Stimulated activated CD8-positive, alpha-beta memory T cell treated with anti-CD3 and anti-CD28 coated beads, Interleukin-15, amount 100 ng/mL, for 4 hours (primary cell): ENCODE measurements around the gene MAP4K2.

Experiments
- DNase-seq, 2 donors: peaks; one replicate each; pipeline ENCODE4 v3.0.0-alpha.2; 2020; ENCODE audit warnings: low read depth in 2 of 2

Gene MAP4K2

DNA sequence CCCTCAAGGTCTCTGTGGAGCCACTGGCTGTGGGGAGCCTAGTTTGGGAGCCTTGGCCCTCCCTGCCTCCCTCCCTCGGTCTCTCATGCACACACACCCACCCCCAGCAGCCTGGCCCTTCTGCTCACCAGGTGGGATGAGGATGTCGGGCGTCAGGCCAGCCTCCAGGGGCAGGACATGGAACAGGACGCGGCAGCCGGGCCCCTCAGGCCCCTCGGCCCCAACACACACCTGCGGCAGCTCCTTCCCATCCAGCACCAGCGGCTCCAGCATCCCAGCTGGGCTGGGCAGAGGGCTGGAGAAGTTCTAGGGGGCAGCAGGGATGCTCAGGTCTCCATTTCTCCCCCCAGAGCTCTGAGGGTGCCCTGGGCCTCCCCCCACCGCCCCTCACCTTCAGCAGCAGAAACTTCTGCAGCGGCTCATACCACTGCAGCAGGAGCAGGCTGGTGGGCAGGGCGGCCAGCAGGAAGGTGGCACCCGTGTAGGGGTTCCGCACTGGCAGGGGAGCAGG is 11.2 kb downstream of the MAP4K2 start:
- DNase-seq, result no peak

DNA sequence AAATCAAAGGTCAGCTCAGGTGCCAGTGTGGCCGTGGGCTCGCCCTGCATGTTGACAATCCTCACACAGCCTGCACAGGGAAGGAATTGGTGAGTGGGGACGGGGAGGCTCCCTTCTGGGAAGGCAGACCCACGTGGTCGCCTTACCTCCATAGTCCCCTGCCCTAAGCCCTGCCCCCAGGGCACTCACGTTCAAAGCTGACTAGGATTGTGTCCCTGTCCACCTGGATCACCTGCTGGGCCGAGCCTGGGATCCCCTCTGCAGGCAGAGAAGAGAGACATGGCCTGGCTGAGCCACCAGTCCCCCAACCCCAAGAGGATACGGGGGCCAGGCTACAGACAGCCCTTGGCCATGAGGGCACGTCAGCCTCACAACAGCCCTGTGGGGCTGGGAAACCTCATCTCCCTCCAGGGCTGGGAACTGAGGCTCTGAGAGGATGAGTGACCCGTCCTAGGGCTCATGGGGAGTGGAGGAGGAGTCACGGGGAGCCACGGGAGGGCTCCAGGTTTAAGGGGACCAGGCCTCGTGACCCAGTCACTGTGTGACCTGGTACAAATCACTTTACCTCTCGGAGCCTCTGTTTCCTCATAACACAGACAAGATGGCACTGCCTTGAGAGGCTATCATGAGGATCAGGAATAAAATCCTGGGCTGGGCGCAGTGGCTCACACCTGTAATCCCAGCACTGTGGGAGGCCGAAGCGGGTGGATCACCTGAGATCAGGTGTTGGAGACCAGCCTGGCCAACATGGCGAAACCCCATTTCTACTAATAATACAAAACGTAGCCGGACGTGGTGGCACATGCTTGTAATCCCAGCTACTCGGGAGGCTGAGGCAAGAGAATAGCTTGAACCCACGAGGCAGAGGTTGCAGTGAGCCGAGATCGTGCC is 12.6 kb downstream of the MAP4K2 start:
- DNase-seq, result no peak

DNA sequence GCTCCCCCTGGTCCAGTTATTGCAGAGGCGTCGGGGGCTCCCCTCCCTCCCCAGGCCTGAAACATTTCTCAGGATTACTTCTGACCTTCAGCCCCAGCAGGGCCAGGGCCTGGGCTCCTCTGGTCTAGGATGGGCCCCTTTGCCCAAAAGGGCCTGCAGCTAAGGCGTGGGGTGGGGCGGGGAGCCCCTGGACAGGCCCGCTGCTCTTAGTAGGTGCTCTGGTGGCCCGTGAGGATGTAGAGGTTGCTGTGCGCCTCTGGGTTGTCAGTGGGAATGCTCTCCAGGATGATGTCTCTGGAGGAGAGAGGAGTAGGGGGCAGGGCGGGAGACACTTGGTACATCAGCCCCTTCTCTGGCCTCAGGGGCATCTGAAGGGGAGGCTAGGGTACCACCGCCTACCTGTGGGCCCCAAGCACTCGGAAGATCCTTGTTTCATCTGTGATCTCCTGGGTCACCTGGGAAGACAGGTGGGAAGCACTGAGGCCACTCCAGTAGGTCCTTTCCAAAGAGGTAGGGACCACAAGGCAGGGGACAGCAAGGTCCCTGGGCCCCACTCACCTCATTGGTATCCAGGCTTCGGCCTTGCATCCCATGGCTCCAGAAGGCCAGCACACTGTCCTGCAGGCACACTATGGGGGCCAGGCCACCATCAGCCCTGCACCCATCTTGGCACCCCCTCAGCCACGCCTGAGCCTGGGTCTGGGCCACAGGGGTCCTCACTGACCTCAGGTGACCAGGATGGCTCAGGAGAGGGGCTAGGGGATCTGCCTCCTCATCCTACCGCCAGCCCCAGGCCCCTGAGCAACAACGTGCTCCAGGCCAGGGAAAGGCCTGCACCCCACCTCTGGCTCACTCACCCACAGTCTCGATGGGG is 13.4 kb downstream of the MAP4K2 start:
- DNase-seq, result no peak

DNA sequence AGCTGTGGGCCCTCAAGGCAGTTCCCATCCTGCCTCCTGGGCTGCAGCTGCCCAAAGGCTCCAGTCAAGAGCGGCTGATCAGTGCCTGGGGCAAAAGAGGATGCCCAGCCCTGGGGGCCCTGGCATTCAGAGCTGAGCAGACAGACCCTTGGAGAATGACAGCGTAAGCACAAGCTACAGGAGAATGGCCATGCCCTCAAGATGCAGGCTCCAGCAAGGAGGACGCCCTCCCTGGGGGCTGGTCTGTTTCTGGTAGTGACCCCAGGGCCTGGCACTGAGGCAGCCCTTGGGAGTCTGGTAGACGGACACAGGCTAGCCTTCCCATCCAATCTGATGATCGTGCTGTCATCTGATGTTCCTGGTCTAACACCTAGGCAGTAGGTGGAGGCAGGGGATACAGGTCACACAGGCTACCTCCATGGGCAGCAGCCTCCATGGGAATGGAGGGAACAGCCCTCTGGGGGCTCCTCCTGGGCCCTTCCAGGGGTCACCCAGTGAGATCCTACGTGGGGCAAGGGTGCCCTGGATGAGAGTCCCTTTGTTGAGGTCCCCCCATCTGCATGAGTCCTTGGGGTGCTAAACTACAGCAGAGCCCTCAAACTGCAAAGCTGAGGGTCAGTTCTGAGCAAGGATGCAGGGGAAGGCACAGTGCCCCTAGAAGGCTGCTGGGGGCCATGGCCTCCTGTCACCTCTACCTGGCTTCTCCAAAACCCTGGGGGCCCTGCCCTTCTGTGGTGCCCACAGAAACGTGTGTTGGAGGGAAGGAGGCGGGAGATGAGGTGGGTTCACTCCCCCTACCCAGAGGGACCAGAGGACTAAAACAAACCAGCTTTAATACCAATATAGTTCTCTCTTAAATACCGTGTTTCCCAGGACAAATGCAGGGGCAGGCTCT is 14.4 kb downstream of the MAP4K2 start:
- DNase-seq, result no peak

DNA sequence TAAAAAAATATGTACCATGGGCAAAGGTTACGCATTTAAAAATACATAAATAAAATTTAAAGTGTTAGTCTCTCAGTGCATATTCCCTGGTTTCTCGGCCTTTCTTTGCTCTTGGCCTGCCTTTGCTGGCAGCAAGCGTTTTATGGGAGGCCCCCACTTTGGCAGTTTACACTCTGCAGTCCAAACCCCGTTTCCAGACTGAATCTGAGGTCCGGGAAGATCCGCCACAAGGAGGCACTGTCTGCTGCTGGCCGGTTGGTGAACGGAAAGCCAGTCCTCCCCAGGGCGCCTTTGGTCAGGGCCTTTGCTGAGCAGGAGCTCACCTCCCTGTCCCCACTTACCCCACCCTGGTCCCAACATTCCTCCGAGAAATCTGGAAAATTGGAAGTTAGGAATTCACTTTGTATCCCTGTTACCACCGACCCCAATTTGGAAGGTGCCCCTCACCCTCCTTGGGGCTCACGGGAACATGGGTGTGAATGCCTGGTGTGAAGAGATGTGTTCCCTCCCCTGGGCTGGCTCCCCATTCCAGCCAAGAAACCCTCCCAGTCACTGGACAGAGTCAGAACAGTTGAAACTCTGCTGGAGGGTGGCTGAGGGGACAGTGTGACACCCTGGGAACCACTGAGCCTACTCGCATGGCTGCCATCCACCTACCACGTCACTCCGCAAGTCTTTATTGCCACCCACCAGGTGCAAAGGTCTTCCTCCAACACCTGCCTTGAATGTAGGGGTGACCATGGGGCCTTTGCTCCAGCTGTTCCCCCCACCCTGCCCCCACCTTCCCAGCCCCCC is 15.3 kb downstream of the MAP4K2 start:
- no peak for DNase-seq

DNA sequence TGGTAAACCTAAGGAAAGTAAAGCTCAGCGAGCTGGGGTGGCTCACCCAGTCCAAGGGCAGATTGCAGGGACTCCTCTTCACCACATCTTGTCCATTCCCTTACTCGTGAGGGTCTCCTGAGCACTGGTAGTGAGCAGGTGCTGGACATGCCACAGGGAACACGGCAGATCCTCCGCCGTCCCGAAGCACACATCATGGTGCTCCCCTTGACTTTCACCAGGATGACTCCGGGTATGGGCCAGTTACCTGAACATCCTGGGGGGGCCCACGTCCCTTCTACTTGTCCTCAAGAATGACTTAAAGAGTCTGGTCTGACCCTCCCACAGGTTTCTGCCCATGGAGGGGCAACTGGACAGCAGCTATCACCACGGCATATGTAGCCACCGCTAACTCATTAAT is 16.7 kb downstream of the MAP4K2 start:
- no peak for DNase-seq

DNA sequence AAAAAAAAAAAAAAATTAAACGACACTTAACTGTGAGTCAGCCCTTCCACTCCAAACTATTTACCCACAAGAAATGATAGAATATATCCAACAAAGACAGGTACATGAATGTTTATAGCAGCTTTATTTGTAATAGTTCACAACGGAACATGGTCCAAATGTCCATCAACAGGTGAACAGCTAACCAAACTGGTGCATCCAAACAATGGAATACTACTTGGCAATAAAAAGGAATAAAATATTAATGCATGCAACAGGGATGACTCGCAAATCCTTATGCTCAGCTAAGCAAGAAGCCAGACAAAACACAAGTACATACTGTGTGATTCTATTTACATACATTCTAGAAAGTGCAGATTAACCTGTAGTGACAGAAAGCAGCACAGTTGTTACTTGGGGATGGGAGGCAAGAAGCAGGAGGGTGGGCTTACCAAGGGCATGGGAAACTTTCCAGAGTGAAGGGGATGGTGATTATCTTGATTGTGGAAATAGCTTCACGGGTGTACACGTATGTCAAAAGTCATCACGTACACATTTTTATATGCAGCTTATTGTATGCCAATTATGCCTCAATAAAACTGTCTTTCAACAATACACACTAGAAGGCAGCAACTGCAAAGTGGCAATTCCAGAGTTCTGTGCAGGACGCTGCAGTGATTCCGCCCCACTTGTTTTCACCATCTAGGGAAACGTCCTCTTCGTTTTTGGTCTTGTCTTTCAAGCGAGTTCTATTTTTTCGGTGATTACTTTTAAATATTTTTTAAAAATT is 18.0 kb downstream of the MAP4K2 start:
- no peak for DNase-seq

DNA sequence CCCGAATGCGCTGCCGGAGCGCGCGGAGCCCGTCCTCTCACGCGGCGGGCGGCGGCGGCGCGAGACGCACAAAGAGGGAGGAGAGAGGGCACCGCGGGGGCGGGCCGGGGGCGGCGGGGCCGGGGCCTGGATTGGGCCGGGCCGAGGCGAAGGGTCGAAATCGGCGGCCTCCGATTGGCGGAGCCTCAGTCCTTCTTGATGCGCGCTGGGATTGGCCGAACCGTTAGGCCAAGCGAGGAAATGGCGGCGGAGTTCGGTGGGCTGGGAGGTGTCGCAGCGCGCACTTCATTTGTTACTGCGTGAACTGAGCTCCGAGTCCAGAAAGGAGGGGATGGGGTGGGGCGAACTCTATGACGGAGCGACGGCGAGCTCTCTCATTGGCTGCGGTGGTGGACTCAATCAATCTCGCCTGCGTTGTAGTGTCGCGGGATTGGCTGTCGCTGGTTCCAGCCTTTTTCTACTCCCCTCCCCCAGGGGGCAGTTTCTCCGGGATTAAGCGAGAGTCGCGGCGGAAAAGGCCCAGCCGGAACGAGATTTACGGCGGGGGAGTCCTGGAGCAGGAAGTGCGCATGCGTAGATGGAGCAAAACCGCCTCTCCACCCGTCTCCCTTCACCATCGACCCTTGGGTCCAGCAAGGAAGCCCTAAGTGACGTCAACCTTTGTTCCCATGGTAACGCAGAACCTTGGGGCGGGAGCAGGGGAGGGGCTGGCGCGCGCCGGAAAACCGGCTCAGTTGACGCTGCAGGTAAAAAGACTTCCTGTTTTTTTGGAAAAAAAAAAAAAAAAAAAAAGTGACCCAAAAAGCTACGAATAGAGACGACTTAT is 24.3 kb downstream of the MAP4K2 start, which contains the start of gene SF1:
SF1 (minus strand) TSS at position 70 of the 826 bp plus-strand sequence. CDS start 150 bp downstream, outside the sequence.
- peak; percentile 96 to 99 for DNase-seq

DNA sequence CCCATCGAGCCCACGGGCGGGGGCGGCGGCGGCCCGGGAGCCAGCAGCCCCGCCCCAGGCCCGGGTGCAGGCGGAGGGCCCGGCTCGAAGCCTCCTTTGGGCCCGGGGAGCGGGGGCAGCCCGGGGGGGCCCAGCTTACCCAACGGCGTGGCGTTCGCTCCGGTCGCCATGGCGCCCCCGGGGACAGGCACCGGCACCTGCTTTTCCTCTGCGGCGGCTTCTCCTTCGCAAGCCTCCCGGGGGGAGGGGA is 24.9 kb downstream of the MAP4K2 start:
- DNase-seq, result no peak

DNA sequence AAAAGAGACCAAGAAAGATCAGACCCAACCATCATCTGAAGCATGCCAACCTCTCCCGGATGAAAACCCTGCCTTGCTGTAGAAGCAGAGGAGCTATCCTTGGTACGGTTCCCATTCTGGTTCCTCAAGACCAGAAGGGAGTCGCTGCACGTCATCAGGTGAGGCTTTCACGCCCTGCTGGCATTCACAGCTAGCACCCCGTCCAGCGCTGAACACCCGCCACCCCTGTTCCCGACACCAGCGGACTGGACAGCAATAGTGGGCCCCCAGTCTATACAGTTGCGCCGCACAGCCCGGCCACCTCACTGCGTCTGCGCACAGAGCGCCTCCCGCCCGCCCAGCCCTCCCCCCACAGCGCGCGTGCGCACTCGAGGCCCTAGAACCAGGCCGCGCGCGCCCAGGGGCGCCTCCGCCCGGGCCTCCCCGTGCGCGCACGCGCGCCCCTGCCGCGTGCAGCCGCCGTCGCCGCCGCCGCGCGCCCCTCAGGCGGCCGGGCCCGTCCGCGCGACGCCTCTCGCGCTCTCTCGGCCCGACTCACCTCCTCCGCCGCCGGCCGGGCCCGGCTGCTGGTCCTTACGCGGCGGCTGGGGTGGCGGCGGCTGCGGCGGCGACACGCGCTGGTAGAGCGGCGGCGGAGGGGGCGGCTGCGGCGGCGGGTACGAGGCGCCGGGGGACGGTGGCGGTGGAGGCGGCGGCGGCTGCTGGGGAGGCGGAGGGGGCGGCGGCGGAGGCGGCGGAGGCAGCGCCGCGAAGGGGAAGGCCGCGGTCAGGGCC is 25.4 kb downstream of the MAP4K2 start:
- peak; percentile 54 to 69 for DNase-seq

DNA sequence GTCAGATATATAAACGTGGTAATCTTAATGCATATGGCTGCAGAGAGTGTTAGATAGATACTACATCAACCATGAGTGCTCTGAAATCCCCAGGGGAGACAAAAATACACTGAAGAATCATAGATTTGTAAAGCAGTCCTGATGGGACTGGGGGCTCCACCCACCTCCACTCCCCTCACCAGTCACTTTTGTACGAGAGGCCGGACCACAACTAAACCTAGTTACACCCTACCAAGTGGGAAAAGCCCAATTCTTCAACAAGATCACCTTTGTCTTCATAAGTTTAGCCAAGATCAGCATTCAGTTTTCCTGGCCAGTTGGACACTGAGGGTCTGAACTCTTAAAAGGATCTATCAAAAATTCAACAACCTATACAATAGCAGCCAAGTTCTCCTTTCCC is 26.1 kb downstream of the MAP4K2 start:
- no peak for DNase-seq

DNA sequence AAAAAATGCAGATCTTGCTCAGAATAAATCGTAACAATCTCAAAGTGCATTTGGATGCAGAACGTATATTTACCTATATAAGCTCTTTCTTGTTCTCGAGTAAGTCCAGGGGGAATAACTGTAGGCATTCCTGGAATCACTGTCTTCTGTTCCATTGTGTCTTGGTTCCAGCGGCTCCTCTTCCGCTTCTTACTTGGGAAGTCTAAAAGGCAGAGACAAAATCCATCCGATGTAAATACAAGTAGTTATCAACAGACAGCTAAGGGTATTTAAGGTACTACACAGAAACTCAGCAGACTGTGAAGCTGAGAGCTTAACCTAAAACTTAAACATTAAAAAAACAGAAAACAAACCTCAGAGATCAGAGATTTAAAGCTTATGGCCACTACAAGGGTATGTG is 26.6 kb downstream of the MAP4K2 start:
- DNase-seq, result no peak

DNA sequence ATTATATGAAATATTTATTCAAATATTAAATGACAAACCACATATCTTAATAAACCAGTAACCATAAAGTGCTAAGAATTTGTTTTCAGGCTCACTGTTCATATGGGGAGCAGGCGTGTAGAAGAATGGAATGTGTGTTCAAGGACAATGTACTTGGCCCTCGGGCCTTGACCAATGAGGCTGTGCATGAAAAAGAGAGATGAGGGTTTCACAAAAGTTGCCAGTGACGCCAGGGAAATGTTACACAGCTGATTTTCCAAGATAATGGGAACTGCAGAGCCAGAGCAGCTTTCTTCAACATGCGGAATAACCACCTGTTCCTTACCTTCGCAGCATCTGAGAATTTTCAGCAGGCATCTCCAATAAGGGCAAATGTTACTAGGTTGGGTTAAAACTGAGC is 28.9 kb downstream of the MAP4K2 start:
- no peak for DNase-seq

DNA sequence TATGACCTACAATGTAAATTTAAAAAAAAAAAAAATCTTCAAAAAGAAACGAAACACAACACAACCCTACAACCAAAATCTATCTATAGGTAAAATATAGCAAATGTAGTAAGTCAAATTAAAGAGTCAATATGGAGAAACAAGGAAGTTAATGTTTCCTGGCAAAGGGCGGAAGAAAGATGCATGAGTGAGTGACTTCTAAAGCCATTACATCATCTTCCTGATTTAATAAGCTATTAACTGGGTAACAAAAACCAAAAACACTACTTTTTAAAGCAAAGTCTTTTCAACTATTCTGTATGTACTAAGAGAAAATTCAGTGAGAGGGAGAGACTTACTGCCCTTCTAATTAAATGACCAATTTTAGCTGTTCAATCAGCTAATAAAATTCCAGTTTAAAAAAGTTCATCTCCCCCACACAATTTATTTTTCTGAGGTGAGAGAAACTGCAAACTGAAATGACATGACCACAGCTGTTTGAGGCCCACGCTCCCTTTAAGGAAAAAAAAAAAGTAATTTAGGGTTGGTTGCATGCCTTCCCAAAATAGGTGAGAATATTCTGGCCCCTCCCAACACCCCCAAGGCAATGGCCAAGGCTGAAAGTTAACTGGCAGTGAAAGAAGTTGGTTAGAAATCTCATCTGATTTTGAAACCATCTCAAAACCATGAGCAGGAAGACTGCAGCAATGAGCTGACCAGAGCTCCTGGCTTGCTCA is 30.6 kb downstream of the MAP4K2 start:
- no peak for DNase-seq

DNA sequence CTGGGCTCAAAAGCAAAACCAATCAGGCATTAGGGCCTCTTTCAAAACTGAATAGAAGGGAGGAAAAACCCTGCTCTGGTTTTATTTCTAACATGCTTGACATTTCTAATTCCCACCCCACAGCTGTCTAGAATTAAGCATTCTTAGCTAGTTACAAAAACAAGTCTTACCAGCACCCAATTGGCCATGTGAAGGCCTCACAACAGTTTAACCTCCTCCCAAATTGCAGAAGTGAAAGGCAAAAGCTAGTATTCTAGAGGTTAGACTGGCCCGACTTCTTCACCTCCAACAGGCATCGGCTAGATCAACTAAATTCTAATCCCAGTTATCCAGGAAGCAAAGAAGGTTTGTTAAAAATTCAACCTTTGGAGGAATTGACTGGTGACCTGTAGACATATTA is 31.2 kb downstream of the MAP4K2 start:
- no peak for DNase-seq

DNA sequence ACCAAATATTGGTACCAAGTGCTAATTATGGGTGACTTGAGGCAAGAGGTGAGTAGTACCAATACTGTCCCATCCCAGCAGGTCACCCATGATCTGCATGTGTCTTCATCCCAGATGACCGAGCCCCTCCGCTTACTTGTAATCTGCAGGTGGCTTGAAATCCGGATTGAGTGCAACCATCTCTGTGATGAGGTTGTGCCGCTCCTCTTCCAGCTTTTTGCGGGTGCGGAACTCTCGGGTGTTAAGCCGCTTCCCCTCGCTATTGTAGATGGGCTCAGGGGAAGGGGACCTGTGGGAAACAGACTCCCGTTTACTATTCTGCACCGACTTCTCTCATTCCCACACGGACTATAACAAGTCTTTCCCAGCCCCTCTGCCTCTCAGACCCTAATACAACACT is 32.9 kb downstream of the MAP4K2 start:
- DNase-seq, result no peak

DNA sequence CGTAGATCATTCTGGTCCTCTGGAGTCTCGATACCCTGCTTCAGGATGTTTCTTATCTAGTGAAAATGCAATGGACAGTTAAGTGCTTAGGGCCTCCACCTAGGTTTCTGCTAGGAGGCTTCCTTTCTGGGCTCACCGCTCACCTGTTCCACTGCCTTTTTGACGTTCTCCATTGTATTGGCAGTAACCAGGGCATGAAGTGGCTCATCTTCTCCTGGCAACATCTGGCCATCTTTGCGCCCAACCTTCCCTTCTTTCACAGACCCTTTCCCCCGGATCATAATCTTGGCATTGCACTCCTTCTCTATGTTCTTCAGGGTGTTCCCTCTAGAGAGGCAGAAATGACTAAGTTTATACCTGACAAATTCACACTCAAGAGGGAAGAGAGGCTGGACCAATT is 33.7 kb downstream of the MAP4K2 start:
- DNase-seq, result no peak

DNA sequence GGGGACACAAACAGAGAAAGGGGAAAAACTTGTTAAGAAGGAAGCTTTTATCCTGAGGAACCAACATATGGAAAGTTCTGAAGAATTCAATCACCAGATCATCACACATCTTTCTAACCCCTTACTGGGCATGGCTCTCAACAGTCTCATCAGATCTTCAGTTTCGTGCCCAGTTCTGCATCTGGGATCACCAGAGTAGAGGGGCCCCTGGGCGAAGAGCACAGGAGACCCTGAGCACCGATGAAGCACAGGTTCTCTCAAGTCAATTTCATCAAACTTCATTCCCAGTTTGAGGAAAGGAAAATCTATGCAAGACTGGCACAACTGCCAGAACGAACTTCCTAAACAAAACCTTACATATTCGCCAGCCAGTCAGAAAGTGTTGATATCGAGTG is 34.7 kb downstream of the MAP4K2 start:
- no peak for DNase-seq
